Panc1 (cell line): ENCODE measurements around the gene SLC44A3. TPM values are rescaled to one million over a fixed set of nuclear protein-coding genes. Genes with fewer than 3 reads are reported as not detected.

Source experiments
- ATAC-seq: fragments of 200-7000 bp; cut with Tn5 transposase; 2 replicates; pipeline ENCODE4 v1.9.1; 2020; ENCODE audit warnings: mild to moderate bottlenecking, moderate library complexity
- BruUV-seq: library from RNA; stranded (reverse); fragments of 400-500 nt; replicated peaks from 2 replicates; lab custom pipeline; 2021; lab: Mats Ljungman, UMichigan
- CTCF ChIA-PET: fragments of 300-600 bp; sonication (Branson Sonifier 250); formaldehyde crosslinking; loops from one replicate; lab custom pipeline; 2022; ENCODE audit warnings: antibody characterized with exemption; lab: Charles Lee
- POLR2A ChIA-PET: fragments of 300-600 bp; sonication (Branson Sonifier 250); formaldehyde crosslinking; loops from one replicate; lab custom pipeline; 2022; ENCODE audit warnings: antibody characterized with exemption; lab: Charles Lee
- DNase-seq: peaks from one replicate; pipeline ENCODE4 v3.0.0-alpha.2; 2010; ENCODE audit warnings: low read depth, low spot score
- H3K27ac ChIP-seq: 2 replicates; pipeline ENCODE4 v1.5.1; 2011; ENCODE audit warnings: mild to moderate bottlenecking, low read length, inconsistent platforms
- H3K27me3 ChIP-seq: fragments of 200-500 bp; sonication (Bioruptor generic); 2 replicates; pipeline ENCODE4 v1.6.0; 2014; ENCODE audit warnings: low read length, inconsistent platforms; ENCODE audit not compliant: control insufficient read depth, insufficient read depth
- H3K36me3 ChIP-seq: fragments of 200-500 bp; sonication (Bioruptor generic); 2 replicates; pipeline ENCODE4 v1.5.1; 2014; ENCODE audit warnings: inconsistent platforms, mild to moderate bottlenecking, low read length, moderate library complexity; ENCODE audit not compliant: control insufficient read depth, insufficient read depth
- H3K4me1 ChIP-seq: 2 replicates; pipeline ENCODE4 v1.5.1; 2011; ENCODE audit warnings: inconsistent platforms, mild to moderate bottlenecking, low read length, moderate library complexity; ENCODE audit not compliant: control insufficient read depth, insufficient read depth
- H3K4me3 ChIP-seq, 2 experiments: 2 replicates each; pipeline ENCODE4 v1.5.1; 2011 to 2012; ENCODE audit warnings: low read depth in 2 of 2, low read length in 2 of 2, mild to moderate bottlenecking in 2 of 2, inconsistent platforms in 1 of 2, moderate library complexity in 1 of 2
- H3K9me3 ChIP-seq: fragments of 200-500 bp; sonication (Bioruptor generic); 2 replicates; pipeline ENCODE4 v1.5.1; 2014; ENCODE audit warnings: low read depth, mild to moderate bottlenecking, inconsistent platforms, low read length, moderate library complexity; ENCODE audit not compliant: control insufficient read depth, insufficient read depth
- POLR2AphosphoS5 ChIP-seq: IDR thresholded peaks from 2 replicates; pipeline ENCODE4 v1.6.1; 2012; ENCODE audit warnings: mild to moderate bottlenecking, low read depth, low read length, moderate library complexity
- SIN3A ChIP-seq: IDR thresholded peaks from 2 replicates; pipeline ENCODE4 v1.6.1; 2012; ENCODE audit warnings: low read depth, mild to moderate bottlenecking, low read length, moderate library complexity, borderline replicate concordance; ENCODE audit not compliant: insufficient read depth
- TCF7L2 ChIP-seq: IDR thresholded peaks from 2 replicates; pipeline ENCODE4 v1.6.1; 2011; ENCODE audit warnings: mild to moderate bottlenecking, low read depth, low read length, inconsistent platforms
- in situ Hi-C: cut with HindIII; loops from 2 replicates; pipeline ENCODE4 v1.10.0; 2016; ENCODE audit warnings: low sequenced_read_pairs, low pct_unique_long_range_greater_than_20kb
- intact Hi-C: fragments of 100-400 bp; cut with micrococcal nuclease; formaldehyde crosslinking; loops from one replicate; pipeline ENCODE4 v1.10.0; 2022; ENCODE audit not compliant: unreplicated experiment
- total RNA-seq: library from RNA; stranded (reverse); gene quantifications from one replicate; pipeline ENCODE4 v1.2.1, GENCODE V29; 2021; ENCODE audit not compliant: unreplicated experiment
- TF ChIP-seq, protein P1 (sequence below), 2 experiments: IDR thresholded peaks; 2 replicates each; pipeline ENCODE4 v1.6.1; 2011 to 2012; ENCODE audit warnings: low read depth in 2 of 2, control low read depth in 1 of 2, low read length in 1 of 2, mild to moderate bottlenecking in 1 of 2, moderate library complexity in 1 of 2; ENCODE audit not compliant: insufficient read depth in 1 of 2
- TF ChIP-seq, protein P2 (sequence below): fragments of 450-650 bp; IDR thresholded peaks from 2 replicates; pipeline ENCODE4 v1.5.1; 2017; ENCODE audit warnings: mild to moderate bottlenecking

SLC44A3 gene
- total RNA-seq, 1 experiment from 2014 or later, result 1.3 TPM

DNA sequence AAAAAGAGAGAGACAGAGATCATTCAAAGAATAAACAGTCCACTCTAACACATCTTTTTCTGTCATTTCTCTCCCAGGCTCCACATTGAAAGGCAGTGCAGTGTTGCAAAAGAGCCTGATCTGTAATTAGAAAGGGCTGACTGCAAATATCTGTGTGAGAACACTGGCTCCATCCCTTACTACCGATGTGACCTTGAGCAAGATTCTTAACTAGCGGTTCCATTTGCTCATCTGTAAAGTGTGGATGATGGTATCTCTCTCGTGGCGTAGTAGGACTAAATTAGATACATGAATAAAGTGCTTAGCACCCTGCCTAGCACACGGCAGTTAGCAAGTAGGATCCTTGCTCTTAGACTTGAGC is 26.9 kb upstream of the SLC44A3 start:
- intact Hi-C loops (no loop called here), in situ Hi-C loops (no loop called here)
- ChIA-PET POLR2A (no interaction called here), CTCF (no interaction called here)
- no peak overlapping the region for H3K4me3 ChIP-seq
- no TSS peak for BruUV-seq
- ATAC-seq (no peak), DNase-seq (no peak)
- no peaks in the 10 kb centered on the region for H3K4me1 ChIP-seq
- no peaks in the 10 kb centered on the region for H3K36me3 ChIP-seq
- H3K27me3 ChIP-seq, result no peaks in the 10 kb centered on the region
- TF ChIP-seq TCF7L2 (no peak), SIN3A (no peak), POLR2AphosphoS5 (no peak)
- TF ChIP-seq, protein P1, sequence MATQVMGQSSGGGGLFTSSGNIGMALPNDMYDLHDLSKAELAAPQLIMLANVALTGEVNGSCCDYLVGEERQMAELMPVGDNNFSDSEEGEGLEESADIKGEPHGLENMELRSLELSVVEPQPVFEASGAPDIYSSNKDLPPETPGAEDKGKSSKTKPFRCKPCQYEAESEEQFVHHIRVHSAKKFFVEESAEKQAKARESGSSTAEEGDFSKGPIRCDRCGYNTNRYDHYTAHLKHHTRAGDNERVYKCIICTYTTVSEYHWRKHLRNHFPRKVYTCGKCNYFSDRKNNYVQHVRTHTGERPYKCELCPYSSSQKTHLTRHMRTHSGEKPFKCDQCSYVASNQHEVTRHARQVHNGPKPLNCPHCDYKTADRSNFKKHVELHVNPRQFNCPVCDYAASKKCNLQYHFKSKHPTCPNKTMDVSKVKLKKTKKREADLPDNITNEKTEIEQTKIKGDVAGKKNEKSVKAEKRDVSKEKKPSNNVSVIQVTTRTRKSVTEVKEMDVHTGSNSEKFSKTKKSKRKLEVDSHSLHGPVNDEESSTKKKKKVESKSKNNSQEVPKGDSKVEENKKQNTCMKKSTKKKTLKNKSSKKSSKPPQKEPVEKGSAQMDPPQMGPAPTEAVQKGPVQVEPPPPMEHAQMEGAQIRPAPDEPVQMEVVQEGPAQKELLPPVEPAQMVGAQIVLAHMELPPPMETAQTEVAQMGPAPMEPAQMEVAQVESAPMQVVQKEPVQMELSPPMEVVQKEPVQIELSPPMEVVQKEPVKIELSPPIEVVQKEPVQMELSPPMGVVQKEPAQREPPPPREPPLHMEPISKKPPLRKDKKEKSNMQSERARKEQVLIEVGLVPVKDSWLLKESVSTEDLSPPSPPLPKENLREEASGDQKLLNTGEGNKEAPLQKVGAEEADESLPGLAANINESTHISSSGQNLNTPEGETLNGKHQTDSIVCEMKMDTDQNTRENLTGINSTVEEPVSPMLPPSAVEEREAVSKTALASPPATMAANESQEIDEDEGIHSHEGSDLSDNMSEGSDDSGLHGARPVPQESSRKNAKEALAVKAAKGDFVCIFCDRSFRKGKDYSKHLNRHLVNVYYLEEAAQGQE (IDR thresholded peaks at IDR 0.05; ENCODE audit: insufficient read depth in 1 of 2, low read depth in 2 of 2, low read length in 1 of 2), result no peak
- no peaks in the 10 kb centered on the region for H3K9me3 ChIP-seq
- no peak overlapping the region for H3K27ac ChIP-seq

DNA sequence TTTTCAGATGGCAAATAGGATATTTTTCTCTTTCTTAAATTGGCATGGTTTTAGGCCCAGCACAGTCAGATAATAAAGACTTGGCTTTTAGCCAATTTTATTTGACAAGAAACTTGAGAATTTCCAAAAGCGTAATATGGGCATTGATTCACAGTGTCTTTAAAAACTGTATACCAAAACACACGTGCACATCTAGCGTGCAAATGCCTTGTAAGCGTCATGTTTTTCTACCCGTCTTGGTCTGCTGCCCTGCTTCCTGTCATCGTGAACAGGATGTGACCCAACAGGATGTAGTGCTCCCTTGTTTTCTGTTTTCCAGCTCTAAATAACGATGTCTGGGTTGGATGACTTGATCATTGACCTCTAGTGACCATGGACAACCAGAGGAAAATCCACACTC is 24.7 kb upstream of the SLC44A3 start:
- no peak overlapping the region for H3K27ac ChIP-seq
- H3K9me3 ChIP-seq, result no peaks in the 10 kb centered on the region
- H3K4me1 ChIP-seq, result no peaks in the 10 kb centered on the region
- in situ Hi-C loops, result no loop called here
- H3K36me3 ChIP-seq, result no peaks in the 10 kb centered on the region; the same call in 1 of the 2 replicates
- POLR2A ChIA-PET, result no interaction called here
- no TSS peak for BruUV-seq
- CTCF ChIA-PET, result no interaction called here
- DNase-seq (no peak), ATAC-seq (no peak)
- TF ChIP-seq POLR2AphosphoS5 (no peak), TCF7L2 (no peak), SIN3A (no peak)
- TF ChIP-seq, protein P2, sequence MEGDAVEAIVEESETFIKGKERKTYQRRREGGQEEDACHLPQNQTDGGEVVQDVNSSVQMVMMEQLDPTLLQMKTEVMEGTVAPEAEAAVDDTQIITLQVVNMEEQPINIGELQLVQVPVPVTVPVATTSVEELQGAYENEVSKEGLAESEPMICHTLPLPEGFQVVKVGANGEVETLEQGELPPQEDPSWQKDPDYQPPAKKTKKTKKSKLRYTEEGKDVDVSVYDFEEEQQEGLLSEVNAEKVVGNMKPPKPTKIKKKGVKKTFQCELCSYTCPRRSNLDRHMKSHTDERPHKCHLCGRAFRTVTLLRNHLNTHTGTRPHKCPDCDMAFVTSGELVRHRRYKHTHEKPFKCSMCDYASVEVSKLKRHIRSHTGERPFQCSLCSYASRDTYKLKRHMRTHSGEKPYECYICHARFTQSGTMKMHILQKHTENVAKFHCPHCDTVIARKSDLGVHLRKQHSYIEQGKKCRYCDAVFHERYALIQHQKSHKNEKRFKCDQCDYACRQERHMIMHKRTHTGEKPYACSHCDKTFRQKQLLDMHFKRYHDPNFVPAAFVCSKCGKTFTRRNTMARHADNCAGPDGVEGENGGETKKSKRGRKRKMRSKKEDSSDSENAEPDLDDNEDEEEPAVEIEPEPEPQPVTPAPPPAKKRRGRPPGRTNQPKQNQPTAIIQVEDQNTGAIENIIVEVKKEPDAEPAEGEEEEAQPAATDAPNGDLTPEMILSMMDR, result no peak
- TF ChIP-seq, protein P1 (IDR thresholded peaks at IDR 0.05; ENCODE audit: insufficient read depth in 1 of 2, low read depth in 2 of 2, low read length in 1 of 2), result no peak
- H3K27me3 ChIP-seq, result no peaks in the 10 kb centered on the region
- intact Hi-C loops, result no loop called here
- no peak overlapping the region for H3K4me3 ChIP-seq
